Fibroblast of lung (primary cell): ENCODE results near the gene TMEM132E. TPM values are rescaled to one million over a fixed set of nuclear protein-coding genes. Genes with fewer than 3 reads are reported as not detected.

ENCODE experiments used
- DNase-seq, 2 donors: peaks; one replicate each; pipeline versions ENCODE4 v3.0.0 to v3.0.0-alpha.2; 2010; ENCODE audit warnings: low read depth in 2 of 2
- H2AFZ ChIP-seq: 2 replicates; pipeline ENCODE4 v1.5.1; 2012; ENCODE audit warnings: low read length, control low read depth, inconsistent platforms
- H3K27ac ChIP-seq: 2 replicates; pipeline ENCODE4 v1.5.1; 2011; ENCODE audit warnings: low read length, control low read depth; ENCODE audit not compliant: insufficient read depth
- H3K27me3 ChIP-seq: 2 replicates; pipeline ENCODE4 v1.5.1; 2011; ENCODE audit warnings: mild to moderate bottlenecking, low read length; ENCODE audit not compliant: control insufficient read depth, insufficient read depth
- H3K36me3 ChIP-seq: 2 replicates; pipeline ENCODE4 v1.5.1; 2011; ENCODE audit warnings: low read length; ENCODE audit not compliant: control insufficient read depth, insufficient read depth
- H3K4me1 ChIP-seq: 2 replicates; pipeline ENCODE4 v1.5.1; 2011; ENCODE audit warnings: low read length; ENCODE audit not compliant: control insufficient read depth, insufficient read depth; ENCODE audit errors: extremely low read depth
- H3K4me2 ChIP-seq: 2 replicates; pipeline ENCODE4 v1.5.1; 2011; ENCODE audit warnings: low read length, control low read depth; ENCODE audit not compliant: insufficient read depth; ENCODE audit errors: extremely low read depth
- H3K4me3 ChIP-seq, 4 experiments: fragments of 200-600 bp in 1 of 4; sonication (generic) in 1 of 4; replicated peaks in 1 of 4; 2 replicates each; pipeline ENCODE4 v1.5.1; 2011 to 2016; ENCODE audit warnings: low read length in 4 of 4, low read depth in 3 of 4, mild to moderate bottlenecking in 3 of 4, control low read depth in 2 of 4, inconsistent platforms in 1 of 4, mixed read lengths in 1 of 4; ENCODE audit not compliant: insufficient read depth in 1 of 4; ENCODE audit errors: control extremely low read depth in 1 of 4
- H3K79me2 ChIP-seq: 2 replicates; pipeline ENCODE4 v1.5.1; 2012; ENCODE audit warnings: mild to moderate bottlenecking, low read length, inconsistent platforms; ENCODE audit not compliant: control insufficient read depth, insufficient read depth
- H3K9ac ChIP-seq: 2 replicates; pipeline ENCODE4 v1.5.1; 2011; ENCODE audit warnings: mild to moderate bottlenecking, low read length, control low read depth; ENCODE audit not compliant: insufficient read depth
- H3K9me3 ChIP-seq: 2 replicates; pipeline ENCODE4 v1.5.1; 2012; ENCODE audit warnings: low read depth, low read length; ENCODE audit not compliant: control insufficient read depth, insufficient read depth
- H4K20me1 ChIP-seq: 2 replicates; pipeline ENCODE4 v1.5.1; 2011; ENCODE audit warnings: low read length; ENCODE audit not compliant: control insufficient read depth, insufficient read depth; ENCODE audit errors: extremely low read depth
- CTCF ChIP-seq, 2 donors: IDR thresholded peaks in 1 of 2; conservative IDR thresholded peaks in 1 of 2; 1 replicate in 1 of 2; 2 replicates in 1 of 2; pipeline ENCODE4 v1.5.1; 2011 to 2012; ENCODE audit warnings: low read length in 2 of 2, control low read depth in 1 of 2, inconsistent platforms in 1 of 2, low read depth in 1 of 2, mild to moderate bottlenecking in 1 of 2
- EZH2 ChIP-seq: IDR thresholded peaks from 2 replicates; pipeline ENCODE4 v1.5.1; 2012; ENCODE audit warnings: low read length, control low read depth, mild to moderate bottlenecking; ENCODE audit errors: missing control alignments
- polyA plus RNA-seq, 2 donors: library from polyadenylated mRNA; depleted of rRNA in 1 of 2; stranded (reverse) in 1 of 2; unstranded in 1 of 2; fragments of >200 nt; gene quantifications; 2 replicates each; pipeline ENCODE4 v1.2.1, GENCODE V29; 2011 to 2012; ENCODE audit warnings: missing spikeins in 1 of 2
- total RNA-seq: library from RNA; depleted of rRNA; stranded (reverse); fragments of >200 nt; gene quantifications from 2 replicates; pipeline ENCODE4 v1.2.1, GENCODE V29; 2014

TMEM132E gene
- total and polyA plus RNA-seq, 2 donors (not counting 1 experiment from before 2014, with no cell fraction given) = not detected

- Histone ChIP-seq H3K79me2 (no peaks in the 10 kb centered on the region), H3K9me3 (no peaks in the 10 kb centered on the region), H3K4me3 (no peak overlapping the region), H3K4me2 (no peak overlapping the region), H3K27me3 (peaks cover 8% of the 10 kb centered on the region), H3K36me3 (no peaks in the 10 kb centered on the region), H3K27ac (no peak overlapping the region), H2AFZ (no peak overlapping the region), H3K4me1 (no peaks in the 10 kb centered on the region), H4K20me1 (no peaks in the 10 kb centered on the region), H3K9ac (no peak overlapping the region)
- DNase-seq = no peak
- TF ChIP-seq CTCF (conservative IDR thresholded peaks at IDR 0.05 in 1 of 2, IDR thresholded peaks at IDR 0.05 in 1 of 2; ENCODE audit: low read depth in 1 of 2, low read length in 2 of 2) (no peak), EZH2 (no peak)
These were observed 46.8 kb downstream of the TMEM132E start for GRCh38 chr17:34626121-34626681.

- no peak overlapping the region for H3K4me3 ChIP-seq
- TF ChIP-seq CTCF (conservative IDR thresholded peaks at IDR 0.05 in 1 of 2, IDR thresholded peaks at IDR 0.05 in 1 of 2; ENCODE audit: low read depth in 1 of 2, low read length in 2 of 2) = no peak
- TF ChIP-seq EZH2 = no peak
- H3K27ac ChIP-seq = no peak overlapping the region
- H3K9me3 ChIP-seq = no peaks in the 10 kb centered on the region
- H3K79me2 ChIP-seq = no peaks in the 10 kb centered on the region
- H3K36me3 ChIP-seq = no peaks in the 10 kb centered on the region
- no peak overlapping the region for H3K4me2 ChIP-seq
- no peak for DNase-seq
- no peaks in the 10 kb centered on the region for H4K20me1 ChIP-seq
- no peak overlapping the region for H2AFZ ChIP-seq
- H3K9ac ChIP-seq = no peak overlapping the region
- H3K27me3 ChIP-seq = peaks cover 8% of the 10 kb centered on the region
- no peaks in the 10 kb centered on the region for H3K4me1 ChIP-seq
These were observed 49.5 kb downstream of the TMEM132E start for GRCh38 chr17:34628879-34629278.

GRCh38 chr17:34633351-34633750 lies 54.0 kb downstream of the TMEM132E start:
- no peak overlapping the region for H3K9ac ChIP-seq
- no peak overlapping the region for H3K27ac ChIP-seq
- H4K20me1 ChIP-seq = peaks cover 1% of the 10 kb centered on the region
- no peaks in the 10 kb centered on the region for H3K9me3 ChIP-seq
- no peak overlapping the region for H3K4me2 ChIP-seq
- no peaks in the 10 kb centered on the region for H3K27me3 ChIP-seq
- no peak for DNase-seq
- no peaks in the 10 kb centered on the region for H3K79me2 ChIP-seq
- no peaks in the 10 kb centered on the region for H3K4me1 ChIP-seq
- no peak overlapping the region for H3K4me3 ChIP-seq
- TF ChIP-seq CTCF (conservative IDR thresholded peaks at IDR 0.05 in 1 of 2, IDR thresholded peaks at IDR 0.05 in 1 of 2; ENCODE audit: low read depth in 1 of 2, low read length in 2 of 2) (no peak), EZH2 (no peak)
- no peaks in the 10 kb centered on the region for H3K36me3 ChIP-seq
- no peak overlapping the region for H2AFZ ChIP-seq
